K562 (cell line): ENCODE measurements around the gene PLXDC1. TPM values are rescaled to one million over a fixed set of nuclear protein-coding genes. Genes with fewer than 3 reads are reported as not detected.

Experiments
- ARID1B ChIP-seq: fragments of 450-650 bp; IDR thresholded peaks from 2 replicates; pipeline ENCODE4 v1.6.1; 2016; ENCODE audit warnings: antibody characterized with exemption, mild to moderate bottlenecking, inconsistent platforms
- BACH1 ChIP-seq: fragments of 200-800 bp; sonication (Bioruptor generic); IDR thresholded peaks from 2 replicates; pipeline ENCODE4 v1.6.1; 2016; ENCODE audit warnings: missing genetic modification characterization, missing compliant biosample characterization
- MGA ChIP-seq: fragments of 450-650 bp; IDR thresholded peaks from 2 replicates; pipeline ENCODE4 v1.6.1; 2016; ENCODE audit warnings: mild to moderate bottlenecking, moderate library complexity
- PHB2 ChIP-seq: fragments of 450-650 bp; IDR thresholded peaks from 2 replicates; pipeline ENCODE4 v1.6.1; 2017; ENCODE audit warnings: low read depth
- SMARCB1 ChIP-seq: IDR thresholded peaks from 2 replicates; pipeline ENCODE4 v1.6.1; 2011; ENCODE audit warnings: improper control_type of control experiment, low read depth; ENCODE audit not compliant: insufficient read length
- SNRNP70 ChIP-seq: fragments of 200-400 bp; formaldehyde crosslinking; optimal IDR thresholded peaks from 2 replicates; pipeline ENCODE3; 2017; ENCODE audit warnings: low read depth, low read length
- TOE1 ChIP-seq, 2 experiments: fragments of 450-650 bp in 1 of 2; sonication (generic) in 1 of 2; formaldehyde crosslinking in 1 of 2; IDR thresholded peaks; 2 replicates each; pipeline versions ENCODE4 v1.7.1 to v1.8.0; 2016 to 2022; ENCODE audit warnings: borderline replicate concordance in 2 of 2, mild to moderate bottlenecking in 2 of 2, antibody characterized with exemption in 1 of 2, inconsistent platforms in 1 of 2, low read depth in 1 of 2, missing genetic modification reagents in 1 of 2, moderate library complexity in 1 of 2
- ZNF609 ChIP-seq: sonication (generic); formaldehyde crosslinking; IDR thresholded peaks from 2 replicates; pipeline ENCODE4 v1.8.1; 2023; ENCODE audit warnings: missing genetic modification reagents, mild to moderate bottlenecking, borderline replicate concordance
- ZSCAN32 ChIP-seq: fragments of 450-650 bp; formaldehyde crosslinking; IDR thresholded peaks from 2 replicates; pipeline ENCODE4 v1.4.0; 2020; ENCODE audit warnings: mild to moderate bottlenecking, moderate library complexity
- ZZZ3 ChIP-seq: fragments of 450-650 bp; IDR thresholded peaks from 2 replicates; pipeline ENCODE4 v1.6.1; 2016; ENCODE audit warnings: antibody characterized with exemption, mild to moderate bottlenecking, moderate library complexity
- polyA plus RNA-seq, 8 experiments: library from polyadenylated mRNA; depleted of rRNA in 4 of 8; stranded (reverse) in 5 of 8; unstranded in 3 of 8; fragments of >200 nt; fragmentation: Nextera tagmentation in 2 of 8; fragmentation: Illumina TruSeq in 1 of 8; extraction: Ambion mirVana in 2 of 8; extraction: Trizol in 1 of 8; gene quantifications; 2 replicates each; pipeline versions ENCODE4 v1.2.1 to v1.2.3, GENCODE V29; 2011 to 2014; ENCODE audit warnings: inconsistent platforms in 1 of 8, missing spikeins in 1 of 8
- total RNA-seq, 7 experiments: library from RNA; depleted of rRNA in 6 of 7; stranded (reverse); fragments of >200 nt in 6 of 7; fragmentation: Illumina TruSeq in 2 of 7; extraction: Trizol in 2 of 7; gene quantifications; 2 replicates each; pipeline versions ENCODE4 v1.2.1 to v1.2.3, GENCODE V29; 2011 to 2021; ENCODE audit warnings: low replicate concordance in 1 of 7

PLXDC1 gene
- total and polyA plus RNA-seq, 9 of the 15 experiments (the other 6 are each of a cell fraction or from before 2014, with no cell fraction given) = not detected

- TF ChIP-seq MGA (peak; percentile 51; the same call in 1 of the 2 replicates), TOE1 (IDR thresholded peaks at IDR 0.05; ENCODE audit: borderline replicate concordance) (no peak), TOE1 (CRISPR knock-in tag; IDR thresholded peaks at IDR 0.05; ENCODE audit: borderline replicate concordance, low read depth) (no peak), ARID1B (0 out of 2 replicates have a peak, but pooled peaks have one; percentile 48), PHB2 (no peak), ZSCAN32 (CRISPR knock-in tag) (no peak), ZZZ3 (no peak), SNRNP70 (no peak), BACH1 (tag) (0 out of 2 replicates have a peak, but pooled peaks have one; percentile 8), SMARCB1 (no peak), ZNF609 (no peak)
These were observed 136.5 kb downstream of the PLXDC1 start (continued) for GRCh38 chr17:39014795-39015545.
